Globus pallidus (tissue), 1 donor: ENCODE results near the gene MACROD2.

Experiments
- DNase-seq: peaks from one replicate; pipeline ENCODE4 v3.0.0-alpha.2; 2015; ENCODE audit warnings: low spot score

The MACROD2 gene

DNA sequence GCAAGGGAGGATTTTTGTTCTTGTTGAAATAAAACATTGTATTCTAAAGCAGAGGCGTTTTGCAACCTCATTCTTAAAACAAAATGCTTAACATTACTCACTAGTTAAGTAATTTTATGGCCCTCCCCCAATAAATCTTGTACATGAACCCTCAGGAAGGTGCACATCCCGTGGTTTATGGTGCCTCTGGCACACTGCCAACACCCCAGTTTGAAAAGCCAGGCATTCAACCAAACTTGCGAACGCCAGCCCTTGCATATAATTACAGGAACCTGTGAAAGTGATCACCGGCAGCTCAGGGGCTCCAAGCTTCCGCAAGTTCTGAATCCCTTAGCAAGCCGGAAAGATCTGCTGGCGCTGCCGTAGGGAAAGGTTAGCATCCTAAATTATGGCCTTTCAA is 1451.1 kb downstream of the MACROD2 start:
- DNase-seq = no peak

DNA sequence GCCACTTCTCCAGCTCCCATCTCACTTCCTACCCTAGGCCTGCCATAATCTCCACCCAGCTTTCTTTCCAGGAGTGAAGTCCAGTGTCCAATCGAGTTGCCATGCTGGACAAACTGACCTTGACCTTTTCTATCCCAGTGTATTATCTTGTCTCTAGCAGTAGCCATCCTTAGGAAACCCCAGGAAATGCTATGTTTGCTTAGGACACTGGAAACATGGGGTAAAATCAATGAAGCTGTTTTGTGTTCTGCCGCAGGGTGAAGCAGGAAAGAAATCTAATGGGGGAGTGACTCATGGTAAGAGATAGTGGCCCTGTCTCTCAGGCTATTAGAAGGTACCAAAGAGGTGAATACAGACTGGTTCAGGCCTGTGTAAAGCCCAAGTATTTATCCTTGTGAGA is 1452.2 kb downstream of the MACROD2 start:
- no peak for DNase-seq

DNA sequence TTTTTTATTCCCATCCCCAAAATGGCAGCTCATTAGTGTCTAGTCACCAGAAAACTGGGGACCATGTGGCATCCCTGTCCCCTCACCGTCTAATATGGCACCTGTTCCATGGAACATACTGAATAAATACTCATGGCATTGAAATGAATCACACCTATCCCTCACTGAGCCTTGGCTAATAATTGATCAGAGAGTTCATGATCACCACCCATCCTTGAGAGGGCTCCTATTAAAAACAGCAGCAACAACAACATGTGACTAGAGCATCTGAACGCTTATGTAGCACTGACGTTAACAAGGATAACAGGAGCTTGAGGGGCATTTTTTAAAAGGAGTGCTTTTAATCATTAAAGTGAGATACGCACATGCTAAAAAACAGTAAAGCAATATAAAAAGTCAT is 1453.7 kb downstream of the MACROD2 start:
- no peak for DNase-seq

DNA sequence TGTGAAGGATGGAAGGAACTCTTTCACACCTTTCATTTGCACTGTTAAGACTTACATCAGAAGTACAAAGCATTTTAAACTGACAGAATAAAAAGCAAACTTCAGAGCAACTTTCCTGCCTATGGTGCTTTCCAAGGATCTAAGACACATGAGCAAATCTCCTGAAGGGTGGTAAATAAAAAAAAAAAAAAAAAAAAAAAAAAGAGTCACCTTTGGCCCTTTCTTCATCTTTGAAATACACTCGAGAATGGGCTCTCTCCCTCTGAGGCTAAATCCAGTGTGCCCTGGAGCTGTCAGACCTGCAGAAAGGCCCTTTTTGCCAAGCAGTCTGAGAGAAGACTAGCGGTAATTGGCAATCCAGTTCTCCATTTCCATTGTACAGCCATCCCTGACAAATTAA is 1455.9 kb downstream of the MACROD2 start:
- DNase-seq = no peak

DNA sequence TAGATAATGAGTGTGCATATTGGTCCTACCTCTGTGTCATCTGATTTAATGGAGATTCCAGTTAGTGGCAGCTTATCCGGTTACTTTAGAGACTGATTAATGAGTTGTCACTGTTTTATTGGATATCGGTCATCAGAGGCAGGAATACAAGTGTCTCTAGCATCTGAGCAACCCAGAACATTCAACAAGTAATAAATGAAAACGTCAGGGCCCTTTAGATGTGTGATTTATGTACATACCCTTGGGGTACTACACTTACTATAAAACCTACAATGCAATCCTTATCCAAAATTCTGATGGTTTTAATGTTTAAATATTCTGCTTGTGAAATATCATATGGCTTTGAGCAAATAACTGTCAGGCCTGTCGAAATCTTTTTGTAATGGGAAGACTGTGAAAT is 1460.0 kb downstream of the MACROD2 start:
- no peak for DNase-seq

DNA sequence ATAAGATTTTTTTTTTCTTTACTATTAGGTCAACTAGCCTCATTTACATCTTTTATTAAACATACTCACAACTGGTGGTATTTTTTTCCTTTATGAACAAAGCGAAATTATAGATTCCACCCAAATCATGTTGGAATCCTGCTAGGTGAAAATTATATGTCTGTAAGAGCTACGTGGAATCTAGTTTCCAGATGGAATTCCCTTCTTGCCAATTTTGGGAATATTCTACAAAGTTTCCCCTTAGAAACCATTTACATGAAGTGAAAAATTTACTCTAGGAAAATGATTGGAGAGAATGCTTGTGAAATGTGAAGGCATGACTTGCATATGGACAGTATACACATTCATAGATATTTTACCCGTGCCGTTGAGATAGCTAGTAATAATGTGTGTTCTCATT is 1466.6 kb downstream of the MACROD2 start:
- DNase-seq = no peak

DNA sequence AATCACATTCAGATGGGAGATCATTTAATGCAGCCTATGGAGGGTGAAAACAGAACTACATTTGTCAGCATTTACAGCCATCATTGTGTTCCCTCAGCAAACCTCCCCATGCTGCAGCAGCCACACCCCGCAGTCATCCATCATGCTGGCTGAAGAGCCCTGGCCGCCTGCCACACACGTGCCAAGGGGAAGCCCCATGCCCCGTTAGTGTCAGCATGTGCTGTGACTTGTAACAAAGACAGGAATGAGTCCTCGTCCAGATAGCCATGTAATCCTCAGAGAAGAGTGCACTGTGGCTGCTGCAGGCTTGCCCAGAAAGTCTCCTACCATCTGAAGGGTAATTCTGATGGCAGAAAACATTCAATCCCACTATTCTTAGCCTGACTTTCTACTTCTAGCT is 1480.2 kb downstream of the MACROD2 start:
- DNase-seq = peak; percentile 11

DNA sequence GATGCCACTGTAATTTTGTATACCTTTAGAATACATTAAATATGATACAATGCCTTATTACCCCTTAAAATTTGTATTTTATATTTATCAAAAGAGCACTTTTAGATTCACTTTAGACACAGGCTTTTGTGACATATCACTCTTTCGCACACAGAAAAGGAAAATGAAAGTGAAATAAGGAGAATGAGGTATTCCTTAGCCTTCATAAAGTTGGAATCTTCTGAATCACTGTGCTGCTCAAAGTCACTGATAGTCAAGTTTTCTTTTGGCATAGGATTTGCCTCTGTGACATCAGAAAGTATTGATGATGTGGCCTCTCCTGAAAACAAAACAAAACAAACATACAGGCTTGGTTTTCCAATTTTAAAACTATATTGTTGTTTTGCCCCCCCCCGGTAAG is 1480.9 kb downstream of the MACROD2 start:
- DNase-seq = no peak

DNA sequence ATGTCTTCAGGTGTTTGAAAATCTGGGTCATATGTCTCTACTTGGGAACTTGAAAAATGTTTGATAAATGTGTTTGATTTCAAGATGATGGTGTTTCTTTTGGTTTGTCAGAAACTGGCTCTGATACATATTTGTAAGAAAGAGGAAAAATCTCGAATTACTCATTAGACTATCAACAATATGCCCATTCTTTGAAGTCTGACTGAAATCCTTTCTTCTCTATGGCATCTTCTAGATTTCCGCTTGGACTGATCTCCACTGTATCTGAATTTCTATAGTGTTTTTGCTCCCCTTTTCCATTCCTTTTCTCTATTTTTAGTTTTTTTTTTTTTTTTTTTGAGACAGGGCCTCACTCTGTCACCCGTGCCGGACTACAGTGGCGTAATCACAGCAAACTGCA is 1481.5 kb downstream of the MACROD2 start:
- DNase-seq = no peak

DNA sequence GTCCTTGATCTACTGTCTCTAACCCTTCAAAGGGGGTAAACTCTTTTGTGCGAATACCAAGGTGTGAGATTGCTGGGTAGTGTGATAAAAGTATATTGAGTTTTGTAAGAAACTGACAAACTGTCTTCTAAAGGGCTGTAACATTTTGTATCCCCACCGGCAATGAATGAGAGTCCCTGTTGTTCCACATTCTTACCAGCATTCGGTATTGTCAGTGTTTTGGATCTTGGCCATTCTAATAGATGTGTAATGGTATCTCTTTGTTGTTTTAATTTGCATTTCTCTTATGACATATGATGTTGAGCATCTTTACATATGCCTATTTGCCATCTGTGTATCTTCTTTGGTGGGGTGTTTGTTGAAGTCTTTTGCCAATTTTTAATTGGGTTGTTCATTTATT is 1487.2 kb downstream of the MACROD2 start:
- DNase-seq = no peak

DNA sequence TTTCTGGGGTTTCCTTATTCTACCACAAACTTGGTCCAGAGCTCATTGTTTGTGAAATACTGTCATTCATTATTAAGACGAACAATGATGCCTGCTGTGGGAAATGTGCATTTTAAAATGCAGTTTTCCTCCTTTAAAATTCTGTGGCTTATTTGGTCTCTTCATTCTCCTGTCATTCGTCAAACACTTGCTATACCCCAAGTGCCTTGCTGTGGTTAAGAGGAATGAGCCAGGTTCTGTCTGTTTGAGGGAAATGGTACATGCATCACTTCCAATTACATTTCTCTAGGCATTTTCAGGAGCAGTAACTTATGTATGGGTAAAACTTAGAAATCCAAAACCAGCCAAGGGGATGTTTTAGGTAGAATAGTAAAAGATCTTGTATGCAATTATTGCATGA is 1490.2 kb downstream of the MACROD2 start:
- DNase-seq = no peak

DNA sequence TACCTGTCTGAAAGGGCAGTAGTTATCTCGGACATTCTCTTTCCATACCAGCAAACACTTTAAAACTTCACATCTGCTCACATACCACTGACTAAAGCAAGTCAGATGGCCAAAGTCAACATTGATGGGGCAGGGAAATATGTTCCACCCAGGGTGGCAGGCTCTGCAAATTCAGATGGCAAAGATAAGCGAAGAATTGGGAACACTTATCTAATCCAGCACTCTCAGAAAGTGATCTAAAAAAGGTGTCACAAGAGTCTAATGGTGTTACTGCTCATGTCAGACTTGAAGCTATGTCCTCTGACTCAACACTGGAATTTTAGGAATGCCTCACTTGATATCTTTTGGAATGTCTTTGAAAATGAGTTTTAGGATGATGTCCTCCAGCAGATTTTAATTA is 1491.7 kb downstream of the MACROD2 start:
- DNase-seq = no peak

DNA sequence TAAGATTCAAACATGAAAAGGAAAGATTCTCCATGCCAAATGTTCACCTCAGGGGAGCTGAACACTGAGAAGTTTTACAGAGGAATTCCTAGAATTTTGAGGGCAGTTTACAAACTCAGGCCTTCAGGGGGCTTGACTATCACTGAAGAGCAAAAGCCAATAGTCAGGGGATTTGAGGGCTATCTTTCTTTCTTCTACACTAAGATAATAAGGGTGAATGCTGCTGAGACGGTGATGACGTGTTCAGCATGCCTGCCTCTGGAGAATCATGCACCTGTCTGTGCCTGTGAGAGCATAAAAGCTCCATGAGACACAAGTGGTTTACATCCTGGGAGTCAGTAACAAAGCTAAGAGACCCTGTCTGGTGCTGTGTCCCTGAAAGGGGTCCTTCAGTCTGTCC is 1492.4 kb downstream of the MACROD2 start:
- no peak for DNase-seq

DNA sequence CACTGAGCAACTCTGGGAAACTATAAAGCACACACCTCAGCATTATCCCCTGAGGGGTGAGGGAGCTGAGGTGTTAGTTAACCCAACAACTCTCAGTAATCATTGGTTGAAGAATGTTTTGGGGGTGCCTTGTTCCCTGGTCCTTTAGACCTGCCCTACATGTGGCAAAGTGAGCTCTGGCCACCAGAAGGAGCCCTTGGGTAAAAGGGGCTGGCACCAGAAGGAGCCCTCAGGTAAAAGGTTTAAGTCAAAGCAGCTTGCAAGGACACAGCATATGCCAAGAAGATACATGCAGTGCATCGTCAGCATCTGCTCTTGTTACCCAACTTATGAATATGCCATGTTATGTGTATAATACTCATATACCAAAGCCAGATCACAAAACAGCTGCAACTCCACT is 1496.3 kb downstream of the MACROD2 start:
- DNase-seq = no peak

DNA sequence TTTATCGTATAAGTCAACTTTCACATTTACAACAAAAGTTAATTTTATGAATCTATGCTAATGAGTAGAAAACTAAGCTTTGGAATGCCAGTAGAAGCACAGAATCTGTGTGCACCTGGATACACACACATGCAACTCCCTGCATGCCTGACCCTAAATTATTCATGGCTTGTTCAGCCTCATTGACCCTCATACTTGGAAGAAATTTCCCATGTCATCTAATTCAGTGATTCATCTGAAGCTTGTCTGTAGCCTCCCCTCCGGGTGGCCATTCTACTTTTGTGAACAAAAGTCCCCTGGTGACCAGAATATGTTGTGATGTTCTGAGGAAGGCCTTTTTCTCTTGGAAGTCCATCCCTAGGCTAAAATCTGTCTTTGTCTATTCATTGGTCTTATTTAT is 1499.5 kb downstream of the MACROD2 start:
- no peak for DNase-seq

DNA sequence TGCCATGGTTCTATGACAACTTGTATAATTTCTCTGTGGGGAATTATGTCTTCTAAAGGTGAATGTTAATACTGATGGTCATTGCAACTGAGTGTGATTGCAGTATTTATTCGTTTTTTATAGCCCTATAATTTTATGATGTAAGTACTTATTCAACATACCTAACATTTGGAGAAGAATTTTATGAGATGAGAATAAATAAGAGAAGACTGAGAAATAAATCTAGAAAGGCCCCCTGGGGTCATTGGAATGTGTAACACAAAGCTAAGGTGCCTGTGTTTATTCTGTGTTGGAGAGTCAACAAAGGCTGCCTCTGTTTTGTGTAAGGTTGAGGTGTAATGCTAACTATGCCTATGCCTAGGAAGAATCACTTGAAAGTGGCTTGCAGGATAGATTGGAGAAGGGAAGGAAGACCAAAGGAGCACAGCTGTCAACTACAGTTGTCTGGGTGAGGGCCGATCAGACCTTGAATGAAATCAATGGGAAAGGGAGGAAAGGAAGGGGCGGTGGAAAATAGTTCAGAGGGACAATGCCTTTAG is 1501.3 kb downstream of the MACROD2 start:
- DNase-seq = no peak

DNA sequence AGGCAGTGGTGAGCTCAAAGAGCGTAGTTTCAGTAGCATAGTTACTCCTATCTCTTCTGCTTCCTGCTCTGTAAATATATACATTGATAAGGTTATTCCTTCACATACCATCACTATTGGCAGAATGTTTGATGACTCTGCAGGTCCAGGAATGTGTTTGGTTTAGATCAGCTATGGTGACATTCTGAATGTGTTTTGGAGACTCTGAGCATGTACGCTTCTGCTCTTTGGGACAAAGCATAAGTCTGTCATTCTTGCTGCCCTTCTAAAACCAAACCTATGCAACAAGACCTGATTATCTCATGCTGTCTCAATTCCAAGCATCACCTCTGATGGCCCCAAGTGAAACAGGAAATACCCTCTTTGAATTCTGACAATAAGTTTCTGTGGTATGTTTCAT is 1503.6 kb downstream of the MACROD2 start:
- DNase-seq = no peak

DNA sequence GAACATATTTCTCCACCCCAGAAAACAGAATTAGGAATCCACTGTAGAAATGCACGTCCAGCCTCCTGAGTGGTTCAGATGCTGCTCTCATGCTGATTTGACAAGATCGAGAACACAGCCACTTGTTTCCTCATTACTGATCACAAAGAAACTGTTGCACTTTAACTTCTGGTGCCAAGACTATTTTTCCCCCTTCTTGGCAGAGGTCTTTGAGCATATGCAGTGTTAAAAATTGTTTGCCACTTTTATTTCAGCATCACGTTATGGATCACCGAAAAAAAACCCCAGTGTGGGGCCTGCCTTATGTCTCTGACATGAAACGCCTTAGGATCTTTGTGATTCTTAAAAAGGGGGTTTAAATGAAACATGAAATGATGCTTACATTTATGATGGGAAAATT is 1511.0 kb downstream of the MACROD2 start:
- DNase-seq = no peak

DNA sequence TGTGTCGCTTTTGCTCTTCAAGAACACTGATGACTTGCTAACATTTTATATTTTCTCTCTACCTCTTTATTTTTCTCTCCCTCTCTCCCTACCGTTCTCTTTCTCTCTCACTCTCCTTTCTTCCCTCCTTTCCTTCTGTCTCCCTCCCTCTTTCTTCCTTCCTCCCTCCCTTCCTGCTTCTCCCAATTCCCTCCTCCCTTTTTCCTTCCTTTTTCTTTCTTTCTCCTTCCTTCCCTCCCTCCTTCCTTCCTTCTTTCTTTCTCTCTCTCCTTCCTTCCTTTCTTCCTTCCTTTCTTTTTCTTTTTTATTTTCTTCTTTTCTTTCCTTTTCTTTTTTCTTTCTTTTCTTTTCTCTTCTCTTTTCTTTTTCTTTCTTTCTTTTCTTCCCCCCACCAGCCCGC is 1511.8 kb downstream of the MACROD2 start:
- DNase-seq = no peak

DNA sequence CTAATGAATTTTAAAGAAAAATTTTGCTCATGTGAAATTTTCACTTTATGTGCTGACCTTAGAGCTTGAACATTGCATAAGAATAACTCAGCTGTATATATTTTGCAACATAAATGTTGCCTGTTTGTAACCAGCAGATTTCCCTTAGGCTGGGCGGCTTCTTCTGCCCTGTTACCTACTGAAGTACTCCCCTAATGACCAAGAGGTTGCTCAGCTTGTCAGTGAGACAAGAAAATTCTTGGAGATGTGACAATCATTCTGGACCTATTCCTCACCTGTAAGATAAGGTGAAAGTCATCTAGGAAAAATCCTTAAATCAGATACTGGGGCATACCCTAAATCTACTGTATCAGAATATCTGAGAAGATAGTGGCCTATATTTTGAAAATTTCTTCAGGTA is 1516.2 kb downstream of the MACROD2 start:
- no peak for DNase-seq

DNA sequence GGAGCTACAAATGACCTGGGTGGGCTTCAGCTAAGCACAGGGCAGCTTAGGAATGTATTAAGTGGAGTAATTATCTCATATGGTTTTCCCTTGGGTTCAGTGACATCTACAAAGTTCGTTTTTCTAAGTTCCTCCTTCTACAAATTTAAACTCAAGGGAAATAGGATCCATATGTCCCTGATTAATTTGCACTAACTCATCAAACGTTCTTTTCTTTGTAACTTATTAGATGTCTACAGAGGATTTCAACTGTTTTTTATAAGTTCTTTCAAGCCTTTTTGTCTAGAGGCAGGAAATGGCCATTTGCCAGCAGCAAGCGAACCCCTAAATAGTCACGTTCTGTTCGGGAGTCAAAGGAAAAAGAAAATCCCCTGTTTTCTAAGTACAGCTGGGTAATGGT is 1517.6 kb downstream of the MACROD2 start:
- no peak for DNase-seq

DNA sequence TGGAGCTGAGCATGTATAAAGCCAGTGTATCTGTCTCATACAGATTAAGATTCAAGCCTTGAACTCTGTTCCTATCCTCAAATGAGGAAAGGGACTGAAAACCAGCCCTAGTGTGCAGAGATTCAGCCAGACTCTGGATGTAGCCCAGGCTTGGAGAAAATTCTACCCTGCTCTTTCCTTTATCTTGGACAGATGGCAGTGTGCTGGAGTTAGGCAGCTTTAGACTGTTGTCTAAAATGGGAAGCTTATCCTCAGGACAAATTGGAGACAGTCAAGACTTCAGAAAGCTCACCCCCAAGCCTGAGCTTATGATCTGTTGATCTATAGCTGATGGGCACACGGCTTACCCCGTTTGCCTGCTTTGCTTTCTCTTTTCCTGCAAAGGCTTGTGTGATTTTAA is 1520.4 kb downstream of the MACROD2 start:
- no peak for DNase-seq

DNA sequence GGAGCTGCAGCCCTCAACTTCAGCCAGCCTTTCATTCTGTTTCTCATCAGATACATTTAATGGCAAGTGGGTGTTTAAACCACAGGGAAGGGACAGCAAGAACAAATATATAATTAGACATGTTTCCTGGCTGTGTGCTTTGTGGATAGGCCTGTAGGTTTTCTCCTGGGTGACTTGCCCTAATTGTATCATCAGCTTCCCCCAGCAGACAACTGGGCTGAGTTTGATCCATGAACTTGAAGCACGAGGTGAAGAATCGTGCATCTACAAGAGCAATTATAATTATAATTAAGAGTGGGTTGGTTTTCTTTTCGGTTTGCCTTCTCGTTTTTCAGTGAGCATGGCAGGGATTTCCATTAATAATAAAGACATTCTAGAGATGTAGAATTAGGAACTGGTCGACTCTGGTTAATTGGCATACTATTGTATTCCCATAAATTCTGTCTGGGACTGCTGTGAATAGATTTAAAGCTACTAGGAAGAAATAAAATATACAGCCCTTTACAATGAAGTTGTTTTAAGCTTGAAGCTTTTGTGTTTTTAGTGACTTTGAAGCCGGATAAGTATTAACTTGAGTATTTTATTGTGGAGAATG is 1525.7 kb downstream of the MACROD2 start:
- no peak for DNase-seq

DNA sequence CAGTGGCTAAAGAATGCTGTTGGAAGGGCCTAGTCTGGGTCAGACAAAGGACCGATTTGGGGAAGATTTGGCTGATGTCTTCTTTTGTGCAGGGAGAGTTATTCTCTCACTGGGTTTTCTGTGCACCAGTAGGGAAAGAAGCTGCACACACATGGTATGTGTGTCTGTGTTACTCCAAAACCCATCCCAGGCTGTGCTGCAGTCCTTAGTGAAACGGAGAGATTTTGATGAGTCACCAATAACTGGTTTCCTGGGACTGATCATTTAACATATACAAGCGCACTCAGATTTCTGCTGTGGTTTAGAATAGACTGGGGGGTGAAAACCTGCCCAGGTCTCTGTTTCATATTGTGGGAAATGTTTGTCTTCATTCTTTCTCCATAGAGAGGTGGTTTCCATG is 1528.1 kb downstream of the MACROD2 start:
- DNase-seq = no peak
